C4-2B (cell line): ENCODE measurements around the gene UQCRH.

Source experiments
- ZFX ChIP-seq: fragments of 450-650 bp; IDR thresholded peaks from 2 replicates; pipeline ENCODE4 v1.6.1; 2017
- TF ChIP-seq, protein P1 (sequence below): fragments of 450-650 bp; conservative IDR thresholded peaks from 2 replicates; pipeline ENCODE4 v1.5.1; 2017; ENCODE audit warnings: mild to moderate bottlenecking

GRCh38 chr1:46256523-46256922 lies 47.0 kb upstream of the UQCRH start:
- TF ChIP-seq, protein P1, sequence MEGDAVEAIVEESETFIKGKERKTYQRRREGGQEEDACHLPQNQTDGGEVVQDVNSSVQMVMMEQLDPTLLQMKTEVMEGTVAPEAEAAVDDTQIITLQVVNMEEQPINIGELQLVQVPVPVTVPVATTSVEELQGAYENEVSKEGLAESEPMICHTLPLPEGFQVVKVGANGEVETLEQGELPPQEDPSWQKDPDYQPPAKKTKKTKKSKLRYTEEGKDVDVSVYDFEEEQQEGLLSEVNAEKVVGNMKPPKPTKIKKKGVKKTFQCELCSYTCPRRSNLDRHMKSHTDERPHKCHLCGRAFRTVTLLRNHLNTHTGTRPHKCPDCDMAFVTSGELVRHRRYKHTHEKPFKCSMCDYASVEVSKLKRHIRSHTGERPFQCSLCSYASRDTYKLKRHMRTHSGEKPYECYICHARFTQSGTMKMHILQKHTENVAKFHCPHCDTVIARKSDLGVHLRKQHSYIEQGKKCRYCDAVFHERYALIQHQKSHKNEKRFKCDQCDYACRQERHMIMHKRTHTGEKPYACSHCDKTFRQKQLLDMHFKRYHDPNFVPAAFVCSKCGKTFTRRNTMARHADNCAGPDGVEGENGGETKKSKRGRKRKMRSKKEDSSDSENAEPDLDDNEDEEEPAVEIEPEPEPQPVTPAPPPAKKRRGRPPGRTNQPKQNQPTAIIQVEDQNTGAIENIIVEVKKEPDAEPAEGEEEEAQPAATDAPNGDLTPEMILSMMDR, result no peak
- no peak for TF ChIP-seq ZFX
